Sigmoid colon (tissue), 4 donors: ENCODE data around the gene WDR88.

Experiments
- EP300 ChIP-seq, 4 donors: sonication (generic); formaldehyde crosslinking; IDR thresholded peaks; one replicate each; pipeline ENCODE4 v1.6.1; 2017; ENCODE audit warnings: antibody characterized with exemption in 4 of 4
- POLR2A ChIP-seq, 2 donors: fragments of 450-650 bp; IDR thresholded peaks; one replicate each; pipeline ENCODE4 v1.6.1; 2016; ENCODE audit warnings: antibody characterized with exemption in 2 of 2, mild to moderate bottlenecking in 2 of 2, moderate library complexity in 2 of 2
- POLR2AphosphoS5 ChIP-seq, 4 donors: sonication (generic); formaldehyde crosslinking; IDR thresholded peaks; one replicate each; pipeline ENCODE4 v1.6.1; 2017; ENCODE audit warnings: antibody characterized with exemption in 4 of 4
- TF ChIP-seq, protein P1 (sequence below), 4 experiments: fragments of 450-650 bp in 3 of 4; fragments of 200-600 bp in 1 of 4; IDR thresholded peaks; one replicate each; pipeline ENCODE4 v1.5.1; 2016 to 2019; ENCODE audit warnings: antibody characterized with exemption in 4 of 4, mild to moderate bottlenecking in 3 of 4, moderate library complexity in 2 of 4

DNA sequence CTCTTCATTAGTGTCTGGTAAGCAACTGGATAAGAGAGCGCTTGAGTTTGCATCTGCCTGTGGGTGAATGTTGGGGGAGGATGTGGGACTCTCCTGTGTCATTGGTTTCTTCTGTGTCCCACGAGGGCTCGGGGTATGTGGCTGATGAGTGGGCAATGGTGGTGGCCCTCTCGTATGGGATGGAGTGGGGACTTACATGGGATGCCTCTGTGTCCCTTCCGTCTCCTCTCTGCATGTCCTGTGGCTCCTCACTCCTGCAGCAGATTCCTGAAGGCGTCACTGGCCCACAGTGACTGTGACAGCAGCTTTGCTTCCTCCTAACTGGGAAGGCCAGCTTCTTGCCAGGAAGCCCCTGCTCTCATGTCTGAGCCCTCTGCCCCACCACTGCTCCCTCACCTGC lies 59.6 kb downstream of the WDR88 start:
- TF ChIP-seq, protein P1, sequence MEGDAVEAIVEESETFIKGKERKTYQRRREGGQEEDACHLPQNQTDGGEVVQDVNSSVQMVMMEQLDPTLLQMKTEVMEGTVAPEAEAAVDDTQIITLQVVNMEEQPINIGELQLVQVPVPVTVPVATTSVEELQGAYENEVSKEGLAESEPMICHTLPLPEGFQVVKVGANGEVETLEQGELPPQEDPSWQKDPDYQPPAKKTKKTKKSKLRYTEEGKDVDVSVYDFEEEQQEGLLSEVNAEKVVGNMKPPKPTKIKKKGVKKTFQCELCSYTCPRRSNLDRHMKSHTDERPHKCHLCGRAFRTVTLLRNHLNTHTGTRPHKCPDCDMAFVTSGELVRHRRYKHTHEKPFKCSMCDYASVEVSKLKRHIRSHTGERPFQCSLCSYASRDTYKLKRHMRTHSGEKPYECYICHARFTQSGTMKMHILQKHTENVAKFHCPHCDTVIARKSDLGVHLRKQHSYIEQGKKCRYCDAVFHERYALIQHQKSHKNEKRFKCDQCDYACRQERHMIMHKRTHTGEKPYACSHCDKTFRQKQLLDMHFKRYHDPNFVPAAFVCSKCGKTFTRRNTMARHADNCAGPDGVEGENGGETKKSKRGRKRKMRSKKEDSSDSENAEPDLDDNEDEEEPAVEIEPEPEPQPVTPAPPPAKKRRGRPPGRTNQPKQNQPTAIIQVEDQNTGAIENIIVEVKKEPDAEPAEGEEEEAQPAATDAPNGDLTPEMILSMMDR (IDR thresholded peaks at IDR 0.05) = no peak
- no peak for TF ChIP-seq POLR2A (IDR thresholded peaks at IDR 0.05)
- no peak for TF ChIP-seq POLR2AphosphoS5 (IDR thresholded peaks at IDR 0.05)
- no peak for TF ChIP-seq EP300 (IDR thresholded peaks at IDR 0.05)
